ENCODE results near the gene AADACL4.
"Not testable (repeated sequence)": the region's sequence is repeated elsewhere in the genome, so short reads cannot be mapped to it uniquely, and the experiment has no call there.

The AADACL4 gene

GRCh38 chr1:12712076-12712475 is 68.2 kb downstream of the AADACL4 start:
- DNase-seq (ENCODE audit: low spot score) = no peak

- DNase-seq (ENCODE audit: low spot score) = no peak
Measured at GRCh38 chr1:12712929-12713328, 69.0 kb downstream of the AADACL4 start.

DNA sequence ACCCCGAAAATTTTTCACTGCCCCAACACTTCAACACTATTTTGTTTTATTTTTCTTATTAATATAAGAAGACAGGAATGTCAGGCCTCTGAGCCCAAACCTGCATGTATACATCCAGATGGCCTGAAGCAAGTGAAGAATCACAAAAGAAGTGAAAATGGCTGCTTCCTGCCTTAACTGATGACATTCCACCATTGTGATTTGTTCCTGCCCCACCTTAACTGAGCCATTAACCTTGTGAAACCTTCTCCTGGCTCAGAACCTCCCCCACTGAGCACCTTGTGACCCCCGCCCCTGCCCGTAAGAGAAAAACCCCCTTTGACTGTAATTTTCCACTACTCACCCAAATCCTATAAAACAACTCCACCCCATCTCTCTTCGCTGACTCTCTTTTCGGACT is 69.8 kb downstream of the AADACL4 start:
- not testable (repeated sequence) for DNase-seq (ENCODE audit: low spot score)

DNA sequence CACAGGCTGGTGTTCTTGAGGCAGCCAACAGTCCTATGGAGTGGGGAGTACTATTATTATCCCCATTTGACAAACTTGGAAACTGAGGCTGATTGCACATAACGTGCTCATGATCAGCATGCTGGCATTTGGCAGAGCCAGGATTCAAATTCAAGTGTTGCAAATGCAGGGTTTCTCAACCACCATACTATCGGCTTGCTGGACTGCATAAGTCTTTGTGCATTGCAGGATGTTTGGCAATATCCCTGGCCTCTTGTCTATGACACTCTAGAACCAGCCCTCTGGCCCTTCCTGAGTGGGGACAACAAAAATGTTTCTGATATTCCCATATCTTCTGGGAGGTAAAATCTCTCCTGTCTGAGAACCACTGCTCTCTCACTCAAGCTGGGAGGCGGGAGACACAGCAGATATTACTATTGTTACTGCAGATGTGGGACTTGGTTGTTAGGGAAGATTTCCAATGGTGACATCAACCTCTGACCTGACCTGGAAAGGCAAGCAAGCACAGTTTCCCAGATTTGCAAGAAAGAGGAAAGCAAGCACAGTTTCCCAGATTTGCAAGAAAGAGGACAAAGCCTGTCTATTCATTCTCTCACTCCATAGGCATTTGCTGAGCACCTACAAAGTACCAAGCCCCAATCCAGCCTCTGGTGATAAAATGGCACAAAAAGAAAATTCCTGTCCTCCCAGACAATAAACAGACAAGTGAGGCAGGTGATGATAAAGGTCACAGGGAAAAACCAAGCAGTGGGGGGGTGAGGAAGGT is 71.0 kb downstream of the AADACL4 start:
- no peak for DNase-seq (ENCODE audit: low spot score)

- DNase-seq (ENCODE audit: low spot score) = no peak
Measured at GRCh38 chr1:12715896-12716437, 72.1 kb downstream of the AADACL4 start, which contains the start of gene AADACL3. Gene AADACL3 (plus strand): TSS chr1:12716110. CDS start chr1:12716177, 67 bp downstream.

Measured in HuH-7 (cell line).